Measurements from ENCODE around the gene NPSR1.
"Not testable (repeated sequence)": the region's sequence is repeated elsewhere in the genome, so short reads cannot be mapped to it uniquely, and the experiment has no call there.

Gene NPSR1

DNA sequence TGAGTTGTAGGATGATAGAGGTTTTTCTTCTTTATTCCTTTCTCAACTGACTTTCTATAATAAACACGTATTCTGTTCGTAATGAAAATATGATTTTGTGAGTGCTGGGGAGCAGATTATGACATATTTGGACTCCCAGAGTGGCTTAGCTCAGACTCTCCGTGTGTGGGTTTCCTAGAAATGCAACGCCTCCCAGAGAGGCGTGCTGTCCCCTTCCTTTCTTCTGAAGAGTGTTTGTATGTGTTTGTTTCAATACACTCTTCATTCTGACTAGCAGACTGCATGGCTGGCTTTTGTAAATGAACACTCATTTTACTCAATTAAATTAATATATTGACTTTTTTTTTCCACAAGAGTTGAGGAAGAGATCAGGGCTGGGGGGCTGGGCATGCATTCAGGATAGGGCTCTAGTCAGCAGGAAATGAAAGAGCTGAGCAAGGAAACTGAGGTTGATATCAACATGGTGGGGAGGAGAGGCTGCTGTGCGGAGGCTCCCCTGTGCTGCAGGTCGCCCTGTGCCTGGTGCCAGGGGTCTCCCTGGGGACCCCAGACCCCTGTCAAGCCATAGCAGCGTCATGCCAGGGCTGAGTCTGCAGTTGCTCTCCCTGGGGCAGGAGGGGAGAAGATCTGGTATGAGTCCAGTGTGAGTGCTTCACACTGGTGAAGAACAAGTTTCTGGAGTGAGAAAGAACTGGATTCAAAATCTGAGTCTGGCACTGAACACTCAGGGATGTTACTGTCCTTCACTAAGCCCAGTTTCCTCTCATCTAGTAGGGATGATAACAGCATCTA, 221.1 kb downstream of the NPSR1 start:
- not testable (repeated sequence) for DNase-seq

DNA sequence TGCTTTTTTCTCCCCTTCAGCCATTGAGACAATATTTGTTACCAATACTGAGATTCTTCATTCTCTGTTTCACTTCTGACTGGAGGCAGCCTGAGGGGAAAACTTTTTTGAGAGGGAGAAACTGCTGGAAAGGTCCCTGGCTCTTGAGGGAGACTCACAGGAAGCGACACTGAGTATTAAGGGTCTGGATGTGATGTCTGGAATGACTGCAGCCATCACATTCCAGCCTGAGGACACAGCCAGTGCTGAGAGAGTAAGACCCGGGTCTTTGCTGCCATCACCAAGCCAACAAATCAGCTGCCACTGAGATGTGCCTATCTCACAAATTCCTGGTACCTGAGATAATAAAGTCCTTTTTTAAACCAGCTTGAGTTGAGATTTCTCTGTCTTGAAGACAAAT, 221.9 kb downstream of the NPSR1 start:
- no peak for DNase-seq

DNA sequence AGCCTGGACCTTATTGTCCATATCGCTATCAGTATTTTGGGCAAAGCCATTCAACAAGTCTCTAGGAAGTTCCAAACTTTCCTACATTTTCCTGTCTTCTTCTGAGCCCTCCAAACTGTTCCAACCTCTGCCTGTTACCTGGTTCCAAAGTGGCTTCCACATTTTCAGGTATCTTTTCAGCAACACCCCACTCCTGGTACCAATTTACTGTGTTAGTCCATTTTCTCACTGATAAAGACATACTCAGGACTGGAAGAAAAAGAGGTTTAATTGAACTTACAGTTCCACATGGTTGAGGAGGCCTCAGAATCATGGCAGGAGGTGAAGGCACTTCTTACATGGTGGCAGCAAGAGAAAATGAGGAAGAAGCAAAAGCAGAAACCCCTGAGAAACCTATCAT, 225.8 kb downstream of the NPSR1 start:
- DNase-seq: not testable (repeated sequence)

DNA sequence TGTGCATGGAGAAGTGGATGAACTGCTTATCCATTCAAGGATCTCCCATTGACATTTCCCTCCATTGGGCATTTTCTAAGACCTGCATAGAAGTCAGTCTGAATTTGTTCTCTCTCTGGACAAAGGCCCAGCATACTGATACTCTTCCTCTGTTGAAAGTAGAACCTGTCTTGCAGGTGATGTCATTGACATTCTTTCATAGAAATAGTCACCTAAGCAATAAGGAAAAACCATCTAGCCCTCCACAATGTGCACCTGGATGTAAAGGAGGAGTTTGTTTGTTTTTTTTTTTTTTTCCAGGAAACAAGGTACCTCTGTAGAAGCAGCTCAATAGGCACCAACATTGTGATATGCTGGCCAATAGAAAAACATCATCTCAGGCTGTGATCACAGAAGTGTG, 228.8 kb downstream of the NPSR1 start:
- no peak for DNase-seq

DNA sequence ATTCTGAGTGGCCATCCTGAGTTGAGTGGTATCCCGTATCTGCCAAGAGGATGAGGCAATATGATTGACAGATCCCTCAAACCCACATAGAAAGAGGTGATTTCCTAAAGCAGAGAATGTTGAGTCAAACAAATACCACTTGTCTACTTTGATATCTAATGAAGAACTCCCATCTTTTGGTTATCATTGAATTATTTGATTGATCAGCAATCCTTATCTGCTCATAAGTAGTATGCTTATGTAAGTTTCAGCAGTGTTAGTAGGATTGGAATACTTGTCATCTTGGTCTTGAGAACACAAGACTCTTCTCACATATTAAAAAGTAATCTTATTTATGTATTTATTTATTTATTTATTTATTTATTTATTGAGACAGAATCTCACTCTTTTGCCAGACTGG, 231.9 kb downstream of the NPSR1 start:
- DNase-seq: no peak

DNA sequence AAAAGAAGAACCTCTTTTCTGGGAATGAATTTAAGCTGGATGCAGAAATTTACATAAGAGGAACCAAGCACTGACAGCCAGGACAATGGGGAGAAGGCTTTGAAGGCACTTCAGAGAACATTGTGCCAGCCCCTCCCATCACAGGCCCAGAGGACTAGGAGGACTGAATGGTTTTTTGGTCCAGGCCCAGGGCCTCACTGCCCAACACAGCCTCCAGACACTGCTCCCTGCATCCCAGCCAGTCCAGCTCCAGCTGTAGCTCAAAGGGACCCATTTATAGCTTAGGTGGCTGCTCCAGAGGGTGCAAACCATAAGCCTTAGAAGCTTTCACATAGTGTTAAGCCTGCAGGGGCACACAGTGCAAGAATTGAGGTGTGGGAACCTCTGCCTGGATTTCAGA, 237.2 kb downstream of the NPSR1 start:
- no peak for DNase-seq

Measured in NCI-H1417 (cell line).